CD4-positive, alpha-beta memory T cell (primary cell): Measurements from ENCODE around the gene PRKG2. TPM values are rescaled to one million over a fixed set of nuclear protein-coding genes. Genes with fewer than 3 reads are reported as not detected.

ENCODE experiments used
- CTCF ChIA-PET: fragments of 350-600 bp; sonication (Branson Sonifier 250); formaldehyde crosslinking; loops from one replicate; lab custom pipeline; 2021; ENCODE audit warnings: inconsistent platforms; ENCODE audit not compliant: partially characterized antibody; lab: Charles Lee
- POLR2A ChIA-PET: fragments of 350-600 bp; sonication (Branson Sonifier 250); formaldehyde crosslinking; loops from one replicate; lab custom pipeline; 2021; ENCODE audit not compliant: partially characterized antibody; lab: Charles Lee
- DNase-seq, 5 donors: peaks; one replicate each; pipeline versions ENCODE4 v3.0.0 to v3.0.0-alpha.2; 2020 to 2022; ENCODE audit warnings: mixed read lengths in 1 of 5
- H3K27ac ChIP-seq: one replicate; pipeline ENCODE4 v1.7.0; 2013; ENCODE audit warnings: low read depth, low read length
- H3K27me3 ChIP-seq: 2 replicates; pipeline ENCODE4 v1.7.0; 2013; ENCODE audit warnings: mild to moderate bottlenecking, low read length, moderate library complexity; ENCODE audit not compliant: insufficient read depth
- H3K36me3 ChIP-seq: 2 replicates; pipeline ENCODE4 v1.7.0; 2013; ENCODE audit warnings: mild to moderate bottlenecking, low read length, moderate library complexity; ENCODE audit not compliant: insufficient read depth
- H3K4me1 ChIP-seq: 2 replicates; pipeline ENCODE4 v1.7.0; 2013; ENCODE audit warnings: mild to moderate bottlenecking, low read length, moderate library complexity; ENCODE audit not compliant: insufficient read depth
- H3K4me3 ChIP-seq, 2 donors: one replicate each; pipeline ENCODE4 v1.7.0; 2013; ENCODE audit warnings: low read length in 2 of 2, mild to moderate bottlenecking in 1 of 2
- H3K9me3 ChIP-seq, 2 donors: one replicate each; pipeline ENCODE4 v1.7.0; 2013; ENCODE audit warnings: low read length in 2 of 2, control low read depth in 1 of 2; ENCODE audit not compliant: control insufficient read depth in 1 of 2
- H3K27ac Mint-ChIP-seq, 7 donors: one replicate each; pipeline ENCODE4 v1.8.0; 2020 to 2021; ENCODE audit warnings: mixed read lengths in 7 of 7, mild to moderate bottlenecking in 6 of 7, inconsistent platforms in 3 of 7, moderate library complexity in 3 of 7
- H3K27me3 Mint-ChIP-seq, 2 donors: one replicate each; pipeline ENCODE4 v1.8.0; 2020 to 2021; ENCODE audit warnings: mixed read lengths in 2 of 2
- H3K36me3 Mint-ChIP-seq, 2 donors: one replicate each; pipeline ENCODE4 v1.8.0; 2020 to 2021; ENCODE audit warnings: mixed read lengths in 2 of 2, inconsistent platforms in 1 of 2, mild to moderate bottlenecking in 1 of 2
- H3K4me1 Mint-ChIP-seq, 4 donors: one replicate each; pipeline ENCODE4 v1.8.0; 2020 to 2021; ENCODE audit warnings: mixed read lengths in 4 of 4, mild to moderate bottlenecking in 1 of 4
- H3K4me3 Mint-ChIP-seq, 8 donors: one replicate each; pipeline ENCODE4 v1.8.0; 2020 to 2021; ENCODE audit warnings: mixed read lengths in 8 of 8, mild to moderate bottlenecking in 7 of 8, moderate library complexity in 6 of 8, inconsistent platforms in 3 of 8
- H3K9me3 Mint-ChIP-seq, 8 donors: one replicate each; pipeline ENCODE4 v1.8.0; 2020 to 2021; ENCODE audit warnings: mixed read lengths in 8 of 8, mild to moderate bottlenecking in 5 of 8, inconsistent platforms in 3 of 8, moderate library complexity in 1 of 8
- intact Hi-C: fragments of 100-400 bp; cut with micrococcal nuclease; formaldehyde crosslinking; loops from one replicate; pipeline ENCODE4 v1.15.1; 2023
- polyA plus RNA-seq, 2 donors: library from polyadenylated mRNA; unstranded; fragments of 300-500 nt; fragmentation: Illumina TruSeq; gene quantifications; one replicate each; pipeline ENCODE4 v1.2.3, GENCODE V29; 2021
- total RNA-seq, 2 experiments: library from RNA; stranded (reverse); gene quantifications; one replicate each; pipeline ENCODE4 v1.2.3, GENCODE V29; 2021

Gene PRKG2
- total and polyA plus RNA-seq, 4 experiments from 2014 or later, result 1.5 to 5.1 (median 1.9) TPM

DNA sequence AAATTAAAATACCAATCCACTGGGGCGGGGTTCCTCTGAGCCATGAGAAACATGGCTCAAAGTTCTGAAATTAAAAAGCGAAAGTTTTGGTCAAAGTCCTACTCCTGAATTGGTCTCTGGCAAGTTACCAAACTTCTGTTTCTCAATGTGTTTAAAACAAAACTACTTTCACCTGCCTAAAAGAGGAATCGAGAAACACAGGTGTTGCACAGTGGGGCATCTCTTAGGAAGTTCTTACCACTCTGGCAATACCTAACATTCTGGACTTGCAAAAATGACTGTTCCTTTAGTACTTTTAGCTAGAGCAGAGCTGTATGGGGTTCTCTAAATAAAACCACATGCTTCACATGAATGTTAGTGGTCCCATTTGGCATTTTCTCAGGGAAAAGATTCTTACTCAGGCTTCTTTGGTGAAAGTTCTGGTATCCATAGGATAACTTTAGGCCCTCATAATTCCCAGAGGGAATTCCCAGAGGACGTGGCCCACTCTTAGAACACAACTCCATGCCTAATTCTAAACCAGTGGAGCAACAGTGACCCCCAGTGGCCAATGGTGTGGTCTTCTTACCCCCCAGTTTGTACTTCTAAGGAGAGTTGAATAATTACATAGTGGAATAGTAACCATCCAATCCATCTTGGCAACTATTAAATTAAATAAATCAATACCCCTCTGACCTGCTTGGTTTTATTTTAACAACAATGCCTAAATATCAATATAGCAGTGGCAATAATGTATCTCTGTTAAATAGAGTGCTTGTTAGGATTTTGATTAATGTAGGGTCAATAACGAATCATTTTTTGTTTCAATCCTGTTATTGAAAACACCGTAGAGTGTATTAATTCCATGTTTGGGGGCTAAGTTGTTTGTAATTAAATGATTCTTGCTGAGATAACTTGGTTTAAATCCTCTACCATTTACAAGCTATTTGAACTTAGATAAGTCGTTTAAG lies 162.6 kb downstream of the PRKG2 start:
- no peak overlapping the region for H3K27ac Mint-ChIP-seq
- CTCF ChIA-PET, result interaction anchor here (1.5 to 2.5 kb wide), 3 partner anchors 13 to 690 kb away, joined by 5 to 12 read pairs (median 5); no protein-coding TSS in a partner anchor
- POLR2A ChIA-PET, result no interaction called here
- no peaks in the 10 kb centered on the region for H3K4me1 Mint-ChIP-seq
- peaks cover 4 to 5% of the 10 kb centered on the region in 2 donors for H3K27me3 Mint-ChIP-seq
- Histone ChIP-seq H3K4me1 (no peaks in the 10 kb centered on the region), H3K27ac (no peak overlapping the region), H3K9me3 (no peaks in the 10 kb centered on the region), H3K36me3 (no peaks in the 10 kb centered on the region), H3K4me3 (no peak overlapping the region), H3K27me3 (no peaks in the 10 kb centered on the region)
- H3K36me3 Mint-ChIP-seq, result no peaks in the 10 kb centered on the region
- intact Hi-C loops, result loop anchor here (1.0 to 5.0 kb wide), 2 partner anchors 691 to 830 kb away; no protein-coding TSS in a partner anchor
- H3K9me3 Mint-ChIP-seq, result no peaks in the 10 kb centered on the region
- DNase-seq, result peak in 4 of 5 donors; percentile 20 to 39 (median 23)
- no peak overlapping the region for H3K4me3 Mint-ChIP-seq

DNA sequence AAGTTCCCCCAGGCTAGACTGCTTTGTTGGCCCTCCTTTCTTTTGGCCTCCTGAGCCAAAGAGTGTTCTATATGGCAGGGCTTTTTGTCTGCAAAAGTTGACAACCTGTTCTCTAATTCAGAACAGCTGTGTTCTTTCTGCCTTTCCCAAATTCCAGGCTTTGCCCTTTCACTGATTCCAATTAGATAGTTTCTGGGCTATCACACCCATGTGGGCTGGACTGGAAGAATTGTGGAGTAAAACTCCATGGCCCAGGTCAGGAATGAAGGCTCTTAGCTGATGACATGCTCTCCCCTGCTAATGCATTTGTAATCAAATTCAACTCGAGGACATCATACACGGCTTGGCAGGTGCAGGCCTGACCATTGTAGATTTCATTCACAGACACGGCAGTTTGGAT lies 165.1 kb downstream of the PRKG2 start:
- Histone ChIP-seq H3K4me3 (no peak overlapping the region), H3K4me1 (no peaks in the 10 kb centered on the region), H3K27ac (no peak overlapping the region), H3K36me3 (no peaks in the 10 kb centered on the region), H3K27me3 (no peaks in the 10 kb centered on the region), H3K9me3 (no peaks in the 10 kb centered on the region)
- CTCF ChIA-PET, result interaction anchor here (0.7 to 1.8 kb wide), 6 partner anchors 8 to 687 kb away, joined by 3 to 7 read pairs (median 6); no protein-coding TSS in a partner anchor
- no peak overlapping the region for H3K27ac Mint-ChIP-seq
- H3K4me3 Mint-ChIP-seq, result no peak overlapping the region
- intact Hi-C loops, result loop anchor here (5.0 kb wide), 1 partner anchor 828 kb away; no protein-coding TSS in a partner anchor
- no peak for DNase-seq
- H3K9me3 Mint-ChIP-seq, result no peaks in the 10 kb centered on the region
- no peaks in the 10 kb centered on the region for H3K4me1 Mint-ChIP-seq
- H3K27me3 Mint-ChIP-seq, result peaks cover 17 to 21% of the 10 kb centered on the region in 2 donors
- POLR2A ChIA-PET, result no interaction called here
- no peaks in the 10 kb centered on the region for H3K36me3 Mint-ChIP-seq

DNA sequence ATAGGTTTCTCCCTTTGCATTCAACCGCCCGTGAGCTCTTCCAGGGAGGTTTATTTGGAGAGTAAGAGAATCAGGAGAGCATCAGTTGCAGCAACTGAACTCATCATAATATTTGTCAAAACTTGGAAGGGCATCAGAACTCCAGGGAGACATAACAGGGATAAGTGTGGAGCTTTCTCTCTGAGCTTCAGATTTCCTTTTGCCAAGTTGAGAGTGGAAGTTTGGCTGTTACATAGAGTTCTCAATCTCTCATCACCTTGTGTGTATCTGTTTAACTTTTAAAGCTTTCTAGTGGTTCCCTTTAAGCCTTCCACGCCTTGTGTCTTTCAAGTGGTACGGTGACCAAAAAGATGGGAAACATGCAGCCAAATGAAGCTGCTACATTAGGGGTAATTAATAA lies 165.7 kb downstream of the PRKG2 start:
- Histone ChIP-seq H3K27me3 (no peaks in the 10 kb centered on the region), H3K4me1 (no peaks in the 10 kb centered on the region), H3K27ac (no peak overlapping the region), H3K4me3 (no peak overlapping the region), H3K9me3 (no peaks in the 10 kb centered on the region), H3K36me3 (no peaks in the 10 kb centered on the region)
- peaks cover 20 to 24% of the 10 kb centered on the region in 2 donors for H3K27me3 Mint-ChIP-seq
- no peak overlapping the region for H3K4me3 Mint-ChIP-seq
- no peaks in the 10 kb centered on the region for H3K9me3 Mint-ChIP-seq
- CTCF ChIA-PET, result interaction anchor here (0.7 to 1.8 kb wide), 6 partner anchors 9 to 687 kb away, joined by 3 to 7 read pairs (median 6); no protein-coding TSS in a partner anchor
- intact Hi-C loops, result no loop called here
- H3K36me3 Mint-ChIP-seq, result no peaks in the 10 kb centered on the region
- no peak overlapping the region for H3K27ac Mint-ChIP-seq
- POLR2A ChIA-PET, result no interaction called here
- H3K4me1 Mint-ChIP-seq, result no peaks in the 10 kb centered on the region
- DNase-seq, result no peak

DNA sequence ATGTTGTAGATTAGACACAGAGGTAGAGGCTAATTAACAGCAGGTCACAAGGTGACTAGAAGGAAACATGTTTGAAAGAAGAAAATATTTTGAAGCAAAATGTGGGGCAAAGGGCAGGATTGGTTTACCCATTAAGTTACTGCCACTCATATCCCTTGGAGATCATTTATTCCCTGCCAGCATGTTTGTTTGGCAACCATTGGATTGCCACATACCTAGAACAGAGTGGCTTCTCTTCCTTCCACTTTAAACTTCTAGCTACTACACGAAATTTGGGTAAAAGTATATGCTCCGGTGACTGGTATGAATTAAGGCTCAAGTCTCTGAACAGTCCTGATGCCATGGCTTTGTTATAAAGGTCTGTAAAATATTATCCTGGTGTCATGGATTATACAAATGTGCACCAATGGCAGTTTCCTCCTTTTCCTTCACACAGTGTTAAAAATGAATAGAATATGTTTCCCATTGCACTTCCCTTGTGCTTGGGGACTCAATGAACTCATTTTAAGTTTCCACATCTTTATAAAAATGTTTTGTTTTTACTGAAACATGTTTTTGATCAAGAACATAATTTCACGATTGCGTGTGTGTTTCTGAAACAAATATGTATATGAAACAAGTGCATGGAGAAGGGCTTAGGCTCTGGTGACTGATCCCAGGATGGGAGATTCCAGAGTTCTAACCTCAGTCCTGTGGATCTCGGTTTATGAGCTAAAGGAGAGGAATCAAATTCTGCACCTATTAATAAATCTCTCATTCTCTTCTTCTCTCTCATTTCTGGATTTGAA lies 172.2 kb downstream of the PRKG2 start:
- no peak overlapping the region for H3K27ac Mint-ChIP-seq
- no peaks in the 10 kb centered on the region for H3K27me3 ChIP-seq
- H3K4me3 Mint-ChIP-seq, result no peak overlapping the region

DNA sequence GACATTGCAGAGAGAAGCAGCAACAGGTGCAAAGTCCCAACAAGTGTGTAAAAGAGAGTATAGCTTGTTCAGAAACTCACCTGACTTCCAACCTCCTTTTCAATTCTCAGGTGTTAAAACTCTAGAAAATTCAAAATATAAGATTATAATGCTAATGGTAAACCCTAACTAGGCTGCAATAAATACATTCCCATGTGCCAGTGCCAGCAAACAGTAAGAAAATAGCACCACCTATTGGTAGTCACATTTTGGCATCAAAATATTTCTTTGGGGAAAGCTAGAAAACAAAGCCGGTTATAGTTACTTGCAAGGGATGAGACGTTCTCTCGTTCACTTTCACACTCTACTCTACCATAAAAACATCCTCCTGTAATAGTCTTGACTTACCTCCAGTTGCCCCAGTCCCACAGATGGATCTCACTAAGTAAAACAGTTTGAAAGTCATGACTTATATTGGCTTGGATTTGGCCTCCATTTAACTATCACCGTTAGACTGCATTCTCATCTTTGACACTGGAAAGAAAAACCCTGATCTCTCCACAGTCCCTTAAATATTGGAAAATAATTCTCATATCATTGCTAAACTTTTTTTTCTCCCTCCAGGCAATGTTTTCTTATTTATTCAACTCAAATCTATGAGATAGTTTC lies 174.9 kb downstream of the PRKG2 start:
- no peak overlapping the region for H3K4me3 ChIP-seq
- no peak overlapping the region for H3K27ac ChIP-seq
- DNase-seq, result peak in 4 of 5 donors; percentile 37 to 46 (median 43)
- H3K27me3 ChIP-seq, result no peaks in the 10 kb centered on the region
- Mint-ChIP-seq H3K27ac (no peak overlapping the region), H3K9me3 (no peaks in the 10 kb centered on the region), H3K36me3 (no peaks in the 10 kb centered on the region), H3K4me1 (no peaks in the 10 kb centered on the region), H3K4me3 (no peak overlapping the region), H3K27me3 (peaks cover 13 to 14% of the 10 kb centered on the region in 2 donors)
- H3K9me3 ChIP-seq, result no peaks in the 10 kb centered on the region
- CTCF ChIA-PET, result interaction anchor here (0.7 to 11.1 kb wide), 18 partner anchors 9 to 687 kb away, joined by 3 to 150 read pairs (median 4); no protein-coding TSS in a partner anchor
- H3K4me1 ChIP-seq, result no peaks in the 10 kb centered on the region
- intact Hi-C loops, result loop anchor here (1.0 to 2.0 kb wide), 4 partner anchors 50 to 679 kb away; no protein-coding TSS in a partner anchor
- no peaks in the 10 kb centered on the region for H3K36me3 ChIP-seq
- POLR2A ChIA-PET, result no interaction called here

More for the DNA sequence above, 172.2 kb downstream of the PRKG2 start:
- Mint-ChIP-seq H3K27me3 (peaks cover 22 to 29% of the 10 kb centered on the region in 2 donors), H3K9me3 (no peaks in the 10 kb centered on the region), H3K4me1 (no peaks in the 10 kb centered on the region), H3K36me3 (no peaks in the 10 kb centered on the region)
- intact Hi-C loops, result no loop called here
- H3K4me3 ChIP-seq, result no peak overlapping the region
- no peaks in the 10 kb centered on the region for H3K9me3 ChIP-seq
- POLR2A ChIA-PET, result interaction anchor here (0.6 kb wide), 1 partner anchor 840 kb away, joined by 3 read pairs; no protein-coding TSS in a partner anchor
- H3K27ac ChIP-seq, result no peak overlapping the region
- no peaks in the 10 kb centered on the region for H3K4me1 ChIP-seq
- DNase-seq, result no peak
- H3K36me3 ChIP-seq, result no peaks in the 10 kb centered on the region
- CTCF ChIA-PET, result interaction anchor here (11.1 kb wide), 1 partner anchor 680 kb away, joined by 150 read pairs; no protein-coding TSS in a partner anchor

DNA sequence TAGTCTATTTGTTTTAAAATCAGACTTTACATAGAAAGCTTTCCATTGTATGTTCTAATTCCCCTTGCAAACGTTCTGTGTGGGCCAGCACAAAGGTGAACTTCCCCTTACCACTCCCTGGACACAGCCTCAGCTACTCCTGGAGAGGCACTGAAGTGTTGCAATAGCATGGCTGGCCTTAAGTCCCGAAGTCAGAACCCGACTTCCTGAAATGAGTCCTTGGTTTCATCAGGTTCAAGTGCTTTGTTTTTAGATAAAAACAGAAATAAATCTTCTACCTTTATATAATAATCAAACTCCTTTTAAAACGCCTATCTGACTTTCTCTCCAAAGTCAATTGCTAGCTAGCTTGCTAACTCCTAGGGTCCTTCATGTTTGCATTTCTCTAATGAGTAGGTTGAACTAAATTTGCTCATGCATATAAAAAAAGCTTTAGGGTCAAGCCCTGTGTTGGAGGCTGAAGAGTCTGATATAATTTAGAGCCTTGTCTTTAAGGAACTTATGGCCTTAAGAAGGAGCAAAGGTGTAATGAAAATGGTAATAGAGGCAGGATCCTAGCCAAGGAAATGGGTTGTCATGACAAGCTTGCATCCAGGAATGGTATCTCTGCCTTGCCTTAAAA lies 175.6 kb downstream of the PRKG2 start:
- Histone ChIP-seq H3K9me3 (no peaks in the 10 kb centered on the region), H3K4me3 (no peak overlapping the region), H3K36me3 (no peaks in the 10 kb centered on the region), H3K27me3 (no peaks in the 10 kb centered on the region), H3K4me1 (no peaks in the 10 kb centered on the region), H3K27ac (no peak overlapping the region)
- Mint-ChIP-seq H3K4me3 (no peak overlapping the region), H3K36me3 (no peaks in the 10 kb centered on the region), H3K27ac (no peak overlapping the region), H3K9me3 (no peaks in the 10 kb centered on the region), H3K4me1 (no peaks in the 10 kb centered on the region), H3K27me3 (peaks cover 10 to 11% of the 10 kb centered on the region in 2 donors)
- intact Hi-C loops, result no loop called here
- ChIA-PET CTCF (interaction anchor here (0.8 to 11.1 kb wide), 19 partner anchors 10 to 687 kb away, joined by 3 to 150 read pairs (median 4); no protein-coding TSS in a partner anchor), POLR2A (no interaction called here)
- no peak for DNase-seq
